Right ventricle myocardium inferior (tissue), 1 donor: ENCODE measurements around the gene FOXI2. TPM values are rescaled to one million over a fixed set of nuclear protein-coding genes. Genes with fewer than 3 reads are reported as not detected.

ENCODE experiments used
- ATAC-seq: fragments of 200-7000 bp; cut with Tn5 transposase; one replicate; pipeline ENCODE4 v1.9.1; 2020; ENCODE audit warnings: mild to moderate bottlenecking, moderate library complexity
- DNase-seq: peaks from one replicate; pipeline ENCODE4 v3.0.0; 2021; ENCODE audit errors: missing footprints
- intact Hi-C: fragments of 100-400 bp; cut with DNase I; formaldehyde crosslinking; loops from one replicate; pipeline ENCODE4 v1.11.0; 2022
- total RNA-seq: library from RNA; stranded (reverse); fragmentation: NEBNext Ultra II Directional; extraction: Animal tissue kit (Norgen Biotek cat#: 25700); gene quantifications from one replicate; pipeline ENCODE4 v1.2.1, GENCODE V29; 2021
- donor health status: DM: no; HTN: yes; CAD: no; lungs with severe emphysema.

Gene FOXI2
- total RNA-seq, 1 donor from 2014 or later = not detected

DNA sequence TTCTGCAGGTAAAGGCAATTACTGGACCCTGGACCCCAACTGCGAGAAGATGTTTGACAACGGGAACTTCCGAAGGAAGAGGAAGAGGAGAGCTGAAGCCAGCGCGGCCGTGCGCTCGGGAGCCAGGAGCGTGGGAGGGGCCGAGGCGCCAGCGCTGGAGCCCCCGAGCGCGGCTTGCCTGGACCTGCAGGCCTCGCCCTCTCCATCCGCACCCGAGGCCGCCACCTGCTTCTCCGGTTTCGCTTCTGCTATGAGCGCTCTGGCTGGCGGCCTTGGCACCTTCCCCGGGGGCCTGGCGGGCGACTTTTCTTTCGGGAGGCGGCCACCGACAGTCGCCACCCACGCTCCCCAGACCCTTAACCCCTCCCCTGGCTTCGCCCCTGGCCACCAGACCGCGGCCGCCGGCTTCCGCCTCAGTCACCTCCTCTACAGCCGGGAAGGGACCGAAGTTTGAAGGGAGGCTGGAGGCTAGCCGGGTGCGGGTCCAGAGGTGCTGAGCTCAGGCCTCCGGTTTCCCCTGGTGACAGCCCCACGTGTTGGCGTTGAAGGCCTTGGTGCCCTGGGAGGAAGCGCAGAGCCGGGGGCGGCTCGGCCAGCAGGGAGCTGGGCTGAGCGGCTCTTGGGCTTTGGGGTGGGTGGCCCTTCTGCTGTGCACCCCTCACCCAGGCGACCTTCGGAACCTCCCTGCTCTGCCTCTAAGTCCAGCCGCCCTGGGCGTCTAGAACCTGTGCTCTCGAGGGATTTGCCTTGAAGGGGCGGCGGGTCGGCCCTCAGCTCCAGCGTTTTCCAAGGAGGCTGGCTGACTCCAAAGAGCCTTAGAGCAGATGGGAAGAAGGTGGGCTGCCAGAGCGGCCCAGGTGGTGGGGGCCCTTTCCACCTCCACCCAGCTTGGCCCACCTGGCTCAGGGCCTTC lies 1.8 kb downstream of the FOXI2 start:
- intact Hi-C loops = no loop called here
- ATAC-seq = no peak
- no peak for DNase-seq

DNA sequence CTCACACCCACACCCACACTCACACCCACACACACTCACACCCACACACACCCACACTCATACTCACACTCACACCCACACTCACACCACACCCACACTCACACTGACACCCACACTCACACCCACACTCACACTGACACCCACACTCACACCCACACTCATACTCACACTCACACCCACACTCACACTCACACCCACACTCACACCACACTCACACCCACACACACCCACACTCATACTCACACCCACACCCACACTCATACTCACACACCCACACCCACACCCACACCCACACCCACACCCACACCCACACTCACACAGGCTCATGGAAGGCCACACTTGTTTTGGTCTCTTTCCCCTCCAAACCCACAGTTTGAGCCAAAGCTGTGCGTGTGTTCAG lies 2.9 kb downstream of the FOXI2 start:
- intact Hi-C loops = no loop called here
- no peak for ATAC-seq

DNA sequence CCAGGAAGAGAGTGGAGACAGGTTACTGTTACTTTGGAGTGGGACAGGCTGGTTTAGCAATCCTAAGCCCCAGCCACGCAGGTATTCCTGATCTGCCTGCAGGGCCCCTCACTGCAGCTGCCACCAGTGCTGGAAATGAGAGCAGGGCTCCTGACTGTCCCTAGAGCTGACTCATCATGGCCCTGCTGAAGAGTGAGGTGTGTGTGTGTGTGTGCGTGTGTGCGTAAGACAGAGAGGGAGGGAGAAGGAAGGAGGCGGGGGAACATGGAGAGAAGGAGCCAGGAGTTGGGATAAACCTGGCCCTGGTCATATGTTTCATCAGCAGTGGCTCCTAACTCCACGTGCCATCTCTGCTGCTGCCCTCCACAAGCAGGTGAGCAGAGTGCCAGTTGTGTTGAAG lies 3.6 kb downstream of the FOXI2 start:
- DNase-seq (no peak), ATAC-seq (no peak)
- intact Hi-C loops = no loop called here

More for the DNA sequence above, 2.9 kb downstream of the FOXI2 start:
- DNase-seq = no peak

DNA sequence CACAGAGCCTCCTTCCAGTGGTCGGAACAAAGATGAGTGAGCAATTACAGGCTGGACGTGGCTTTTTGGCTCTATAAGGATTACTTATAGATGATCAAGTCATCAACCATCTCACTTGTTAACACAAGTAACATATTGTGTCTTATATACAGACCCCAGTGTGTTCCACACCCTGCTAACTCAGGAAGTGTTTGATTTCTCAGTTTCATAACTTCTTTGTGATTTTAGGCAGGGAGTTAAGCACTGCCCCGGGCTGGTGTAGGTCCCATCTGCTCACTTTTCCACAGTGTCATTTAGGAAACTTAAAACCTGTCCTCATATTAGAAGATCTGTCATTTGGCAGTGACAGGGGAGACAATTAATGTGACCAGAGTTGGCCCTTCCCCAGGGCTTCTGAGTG lies 6.2 kb downstream of the FOXI2 start:
- intact Hi-C loops = no loop called here
- ATAC-seq (no peak), DNase-seq (no peak)

DNA sequence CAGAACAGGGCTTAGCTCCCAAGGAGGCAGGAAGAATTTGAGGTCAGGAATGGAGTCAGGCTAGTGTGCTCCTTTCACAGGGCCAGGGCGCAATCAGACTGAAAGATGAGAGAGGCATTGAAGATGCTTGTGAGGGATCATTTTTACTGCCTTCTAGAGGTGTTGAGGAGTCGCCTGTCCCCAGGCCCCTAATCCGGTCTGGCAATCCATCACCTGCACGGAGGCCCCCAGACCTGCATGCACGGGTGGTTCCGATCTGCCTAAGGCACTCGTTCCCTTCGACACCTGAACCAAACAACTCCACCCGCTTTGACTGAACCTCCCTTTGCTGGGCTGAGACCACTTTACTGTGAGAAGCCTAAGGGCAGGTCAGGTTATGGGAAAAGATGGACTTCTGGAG lies 8.0 kb downstream of the FOXI2 start:
- no peak for ATAC-seq
- intact Hi-C loops = no loop called here
- no peak for DNase-seq

DNA sequence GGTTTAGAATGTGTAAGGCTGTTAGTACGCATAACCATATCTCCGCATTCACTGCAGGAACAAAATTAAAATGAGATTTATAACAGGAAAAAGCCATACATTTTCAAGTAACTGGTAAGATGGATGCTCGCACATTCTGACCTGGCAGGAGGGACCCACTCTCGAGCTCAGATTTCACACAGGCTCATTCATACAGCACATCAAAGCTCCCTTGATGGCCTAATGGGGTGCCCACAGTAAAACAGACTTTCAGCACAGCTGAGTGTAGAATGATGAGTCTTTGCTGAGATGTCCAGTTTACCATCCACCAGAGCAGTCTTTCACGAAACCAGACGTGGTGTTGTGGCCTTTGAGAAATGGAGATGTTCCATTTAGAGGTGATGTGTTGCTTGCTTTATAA lies 8.9 kb downstream of the FOXI2 start:
- ATAC-seq = no peak
- intact Hi-C loops = no loop called here

DNA sequence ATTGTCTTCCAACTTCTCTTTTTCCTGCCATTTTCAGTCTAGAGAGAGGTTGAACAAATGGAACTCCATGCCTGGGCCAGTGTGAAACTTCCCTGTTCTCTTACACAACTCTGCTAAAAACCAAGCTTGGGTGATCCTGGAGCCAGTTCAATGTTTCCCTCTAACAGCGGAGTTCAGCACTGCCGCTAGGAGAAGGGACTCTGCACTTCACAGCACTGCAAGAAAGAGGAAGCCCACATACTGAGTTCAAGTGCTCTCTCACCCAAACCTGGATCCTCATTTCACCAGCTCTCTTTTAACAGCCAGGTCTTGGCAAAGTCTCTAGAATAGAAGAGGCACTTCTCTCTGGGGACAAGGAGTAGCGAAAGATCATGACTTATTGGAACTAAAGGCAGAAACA lies 18.8 kb downstream of the FOXI2 start:
- no peak for DNase-seq
- intact Hi-C loops = no loop called here
- ATAC-seq = no peak

More for the DNA sequence above, 8.9 kb downstream of the FOXI2 start:
- DNase-seq = no peak

DNA sequence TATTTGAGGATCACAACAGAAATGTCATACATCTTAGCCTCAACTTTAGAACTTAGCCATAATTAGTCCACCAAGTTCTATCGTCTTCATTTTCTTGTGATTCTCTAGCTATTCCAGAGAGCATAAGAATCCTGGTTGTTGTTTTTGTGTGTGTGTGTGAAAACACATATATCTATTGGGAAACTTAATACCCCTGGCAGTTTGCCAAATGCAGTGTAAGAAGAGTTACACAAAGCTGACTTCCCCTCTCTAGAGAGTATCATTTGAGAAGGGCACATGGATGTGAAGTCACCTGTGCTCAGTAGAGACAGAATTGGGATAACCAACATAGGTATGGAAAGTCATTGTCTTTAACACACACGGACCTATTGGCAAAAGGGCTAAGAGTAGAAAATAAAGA lies 19.3 kb downstream of the FOXI2 start:
- DNase-seq = no peak
- no peak for ATAC-seq
- intact Hi-C loops = no loop called here

DNA sequence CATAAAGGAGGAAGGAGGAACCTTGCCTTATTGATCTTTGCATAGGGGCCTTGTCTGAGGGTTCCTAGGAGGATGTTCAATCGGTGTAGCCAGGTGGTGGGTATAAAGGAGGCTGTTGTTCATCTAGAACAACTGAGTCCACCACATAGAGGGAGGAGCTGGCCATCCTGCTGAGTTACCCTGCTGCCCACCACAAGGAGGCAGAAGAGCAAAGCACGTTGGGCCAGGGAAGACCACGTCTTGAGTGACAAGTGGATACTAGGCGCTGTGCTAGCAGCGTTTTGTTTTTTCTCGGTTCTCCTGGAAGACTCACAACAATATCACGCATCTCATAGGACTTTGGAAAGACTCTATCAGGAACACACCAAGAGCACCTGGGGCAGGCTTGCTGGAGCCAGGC lies 20.0 kb downstream of the FOXI2 start:
- DNase-seq (no peak), ATAC-seq (no peak)
- intact Hi-C loops = no loop called here

DNA sequence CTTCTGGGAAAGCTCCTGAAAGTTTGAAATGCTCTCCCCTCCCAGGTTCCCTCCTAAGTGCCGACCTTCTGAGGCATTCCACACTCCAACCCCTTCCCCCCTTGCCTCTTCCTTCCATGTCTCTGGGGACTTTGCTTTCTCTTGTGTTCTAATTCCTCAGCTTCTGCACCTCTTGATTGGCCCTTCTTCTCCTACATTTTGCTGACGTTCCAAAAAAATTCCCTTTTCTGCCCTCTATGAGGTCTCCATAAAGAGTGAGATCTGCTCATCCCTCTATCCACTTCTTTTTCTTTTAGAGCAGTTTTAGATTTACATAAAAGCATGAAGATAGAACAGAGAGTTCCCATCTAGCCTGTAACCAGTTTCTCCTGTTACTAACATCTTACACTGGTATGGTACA lies 22.3 kb downstream of the FOXI2 start:
- intact Hi-C loops = no loop called here
- ATAC-seq (no peak), DNase-seq (no peak)

DNA sequence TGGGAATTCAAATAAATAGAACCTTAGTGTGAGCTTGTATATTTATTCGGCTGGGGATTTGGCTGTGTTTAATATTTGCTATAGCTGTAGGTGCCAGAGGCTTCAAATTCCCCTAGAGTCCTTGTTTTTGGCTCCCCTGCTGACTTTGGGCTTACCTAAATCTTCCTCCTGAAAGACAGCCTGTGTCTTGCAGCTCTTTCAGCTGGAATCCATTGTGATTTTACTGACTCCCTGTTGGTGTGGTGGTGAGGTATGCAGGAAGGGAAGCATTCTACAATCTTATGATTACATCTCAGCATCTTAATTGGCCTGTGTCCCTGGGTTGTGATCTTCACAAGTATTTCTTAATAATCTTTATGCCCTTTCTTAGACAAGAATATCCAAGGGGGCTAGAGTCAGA lies 25.9 kb downstream of the FOXI2 start:
- intact Hi-C loops = no loop called here
- ATAC-seq (no peak), DNase-seq (no peak)

DNA sequence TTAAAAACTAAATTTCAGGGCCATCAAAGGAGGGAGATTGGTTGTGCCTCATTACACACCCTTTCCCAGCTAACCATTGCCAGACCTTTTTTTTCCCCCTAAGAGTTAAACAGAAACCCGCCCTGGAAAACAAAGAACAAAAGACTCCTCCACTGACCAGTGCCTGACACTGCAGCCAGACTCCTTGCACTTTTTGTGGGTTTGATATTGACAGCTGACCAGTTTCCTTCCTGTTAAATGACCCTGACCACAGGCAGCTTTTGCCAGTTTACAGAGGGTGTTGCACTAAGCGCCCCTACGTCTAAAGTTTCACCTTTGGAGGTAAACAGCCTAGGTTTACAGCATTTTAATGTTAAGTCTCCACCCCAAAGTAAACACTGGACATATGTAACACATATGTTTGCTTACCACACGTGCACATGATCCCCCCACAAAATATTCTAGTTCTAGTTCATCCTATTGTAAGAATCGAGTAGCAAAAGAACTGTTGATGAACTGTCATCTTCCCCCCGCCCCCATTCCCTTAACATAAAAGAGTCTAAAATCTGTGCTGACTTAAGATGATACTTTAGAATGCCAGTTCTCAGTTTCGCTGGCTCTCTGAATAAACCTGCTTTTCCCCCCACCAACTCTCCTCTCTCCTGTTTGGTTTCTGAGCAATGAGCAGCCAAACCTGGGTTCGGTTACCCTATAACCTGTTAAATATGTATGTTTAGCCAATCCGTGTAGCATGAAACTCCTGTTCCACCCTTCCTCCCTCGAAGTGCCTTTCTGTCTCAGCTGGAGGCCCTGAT lies 38.0 kb downstream of the FOXI2 start:
- intact Hi-C loops = no loop called here
- no peak for DNase-seq
- no peak for ATAC-seq

DNA sequence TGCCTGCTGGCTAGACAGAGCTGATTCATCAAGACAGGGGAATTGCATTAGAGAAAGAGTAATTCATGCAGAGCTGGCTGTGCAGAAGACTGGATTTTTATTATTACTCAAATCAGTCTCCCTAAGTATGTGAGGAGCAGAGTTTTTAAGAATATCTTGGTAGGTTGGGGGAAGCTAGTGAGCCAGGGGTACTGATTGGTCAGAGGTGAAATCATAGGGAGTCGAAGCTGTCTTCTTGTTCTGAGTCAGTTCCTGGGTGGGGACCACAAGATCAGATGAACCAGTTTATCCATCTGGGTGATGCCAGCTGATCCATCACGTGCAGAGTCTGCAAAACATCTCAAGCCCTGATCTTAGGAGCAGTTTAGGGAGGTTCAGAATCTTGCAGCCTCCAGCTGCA lies 39.8 kb downstream of the FOXI2 start:
- intact Hi-C loops = no loop called here
- ATAC-seq (no peak), DNase-seq (no peak)

DNA sequence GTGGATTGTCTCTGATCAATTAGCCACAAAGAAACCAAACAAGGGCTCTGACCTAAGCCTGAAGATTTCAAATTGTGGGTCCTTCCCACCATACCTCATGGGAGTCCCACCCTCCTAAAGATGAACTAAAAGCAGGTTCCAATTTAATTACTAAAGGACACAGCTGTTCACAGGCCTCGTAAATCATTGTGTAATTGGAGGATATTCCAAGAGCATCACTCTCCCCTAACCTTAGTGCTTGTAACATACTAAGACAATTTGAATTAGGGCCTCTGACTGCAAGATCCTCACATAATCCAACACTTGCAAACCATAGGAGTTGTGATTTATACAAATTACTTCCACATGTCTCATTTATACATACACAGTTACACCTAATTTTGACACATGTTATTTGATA lies 44.4 kb downstream of the FOXI2 start:
- DNase-seq (no peak), ATAC-seq (no peak)
- intact Hi-C loops = no loop called here

DNA sequence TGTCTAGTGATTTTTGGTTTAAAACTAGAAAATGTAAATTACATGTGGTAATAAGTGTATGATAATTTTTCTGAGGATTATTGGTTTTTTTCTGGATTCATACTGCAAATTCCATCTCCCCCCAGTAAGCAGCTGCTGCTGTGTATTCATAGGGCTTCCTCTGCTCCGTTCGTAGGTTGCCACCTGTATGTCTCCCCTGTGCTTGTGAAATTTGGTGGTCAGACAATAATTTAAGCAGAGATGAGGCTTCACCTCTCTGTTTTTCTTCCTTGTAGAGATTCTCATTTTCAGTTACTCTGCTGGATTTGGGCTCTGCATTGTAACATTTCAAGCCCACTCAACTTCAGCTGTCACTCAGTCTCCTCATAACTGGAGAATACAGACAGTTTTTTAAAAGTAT lies 50.9 kb downstream of the FOXI2 start:
- DNase-seq (no peak), ATAC-seq (no peak)
- intact Hi-C loops = no loop called here

DNA sequence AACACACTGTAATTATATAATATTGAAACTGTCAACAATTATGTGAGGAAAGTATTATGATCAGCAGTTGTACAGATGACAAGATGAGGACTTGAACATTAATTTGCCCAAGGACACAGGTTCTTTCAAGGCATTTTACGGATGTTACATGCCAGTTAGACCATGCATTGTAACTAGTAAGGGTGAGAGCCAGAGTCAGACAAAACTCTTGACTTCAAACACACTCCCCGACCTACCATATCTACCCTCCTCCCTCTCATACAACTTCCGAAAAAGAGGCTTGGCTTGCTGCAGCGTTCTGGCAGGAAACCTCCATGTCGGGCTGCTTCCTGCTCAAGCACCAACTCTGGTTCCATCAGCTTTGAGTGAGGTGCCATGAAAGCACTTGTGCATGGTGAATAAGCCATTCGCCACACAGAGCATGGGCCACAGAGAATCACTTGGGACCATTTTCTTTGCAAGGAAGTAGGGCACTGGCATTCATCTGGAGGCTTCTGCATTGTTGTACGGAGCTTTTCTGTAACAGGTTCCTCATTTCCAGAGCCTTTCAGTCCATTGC lies 53.2 kb downstream of the FOXI2 start:
- DNase-seq (no peak), ATAC-seq (no peak)
- intact Hi-C loops = no loop called here
